GM11168 (cell line): ENCODE results near the gene SHROOM4.

Experiments
- in situ Hi-C: fragments of 300-500 bp; cut with MboI; formaldehyde crosslinking; loops from one replicate; pipeline ENCODE4 v1.12.0; 2022; ENCODE audit warnings: low sequenced_read_pairs; ENCODE audit not compliant: unreplicated experiment

SHROOM4 gene, protein sequence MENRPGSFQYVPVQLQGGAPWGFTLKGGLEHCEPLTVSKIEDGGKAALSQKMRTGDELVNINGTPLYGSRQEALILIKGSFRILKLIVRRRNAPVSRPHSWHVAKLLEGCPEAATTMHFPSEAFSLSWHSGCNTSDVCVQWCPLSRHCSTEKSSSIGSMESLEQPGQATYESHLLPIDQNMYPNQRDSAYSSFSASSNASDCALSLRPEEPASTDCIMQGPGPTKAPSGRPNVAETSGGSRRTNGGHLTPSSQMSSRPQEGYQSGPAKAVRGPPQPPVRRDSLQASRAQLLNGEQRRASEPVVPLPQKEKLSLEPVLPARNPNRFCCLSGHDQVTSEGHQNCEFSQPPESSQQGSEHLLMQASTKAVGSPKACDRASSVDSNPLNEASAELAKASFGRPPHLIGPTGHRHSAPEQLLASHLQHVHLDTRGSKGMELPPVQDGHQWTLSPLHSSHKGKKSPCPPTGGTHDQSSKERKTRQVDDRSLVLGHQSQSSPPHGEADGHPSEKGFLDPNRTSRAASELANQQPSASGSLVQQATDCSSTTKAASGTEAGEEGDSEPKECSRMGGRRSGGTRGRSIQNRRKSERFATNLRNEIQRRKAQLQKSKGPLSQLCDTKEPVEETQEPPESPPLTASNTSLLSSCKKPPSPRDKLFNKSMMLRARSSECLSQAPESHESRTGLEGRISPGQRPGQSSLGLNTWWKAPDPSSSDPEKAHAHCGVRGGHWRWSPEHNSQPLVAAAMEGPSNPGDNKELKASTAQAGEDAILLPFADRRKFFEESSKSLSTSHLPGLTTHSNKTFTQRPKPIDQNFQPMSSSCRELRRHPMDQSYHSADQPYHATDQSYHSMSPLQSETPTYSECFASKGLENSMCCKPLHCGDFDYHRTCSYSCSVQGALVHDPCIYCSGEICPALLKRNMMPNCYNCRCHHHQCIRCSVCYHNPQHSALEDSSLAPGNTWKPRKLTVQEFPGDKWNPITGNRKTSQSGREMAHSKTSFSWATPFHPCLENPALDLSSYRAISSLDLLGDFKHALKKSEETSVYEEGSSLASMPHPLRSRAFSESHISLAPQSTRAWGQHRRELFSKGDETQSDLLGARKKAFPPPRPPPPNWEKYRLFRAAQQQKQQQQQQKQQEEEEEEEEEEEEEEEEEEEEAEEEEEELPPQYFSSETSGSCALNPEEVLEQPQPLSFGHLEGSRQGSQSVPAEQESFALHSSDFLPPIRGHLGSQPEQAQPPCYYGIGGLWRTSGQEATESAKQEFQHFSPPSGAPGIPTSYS (N-terminal part only)

DNA sequence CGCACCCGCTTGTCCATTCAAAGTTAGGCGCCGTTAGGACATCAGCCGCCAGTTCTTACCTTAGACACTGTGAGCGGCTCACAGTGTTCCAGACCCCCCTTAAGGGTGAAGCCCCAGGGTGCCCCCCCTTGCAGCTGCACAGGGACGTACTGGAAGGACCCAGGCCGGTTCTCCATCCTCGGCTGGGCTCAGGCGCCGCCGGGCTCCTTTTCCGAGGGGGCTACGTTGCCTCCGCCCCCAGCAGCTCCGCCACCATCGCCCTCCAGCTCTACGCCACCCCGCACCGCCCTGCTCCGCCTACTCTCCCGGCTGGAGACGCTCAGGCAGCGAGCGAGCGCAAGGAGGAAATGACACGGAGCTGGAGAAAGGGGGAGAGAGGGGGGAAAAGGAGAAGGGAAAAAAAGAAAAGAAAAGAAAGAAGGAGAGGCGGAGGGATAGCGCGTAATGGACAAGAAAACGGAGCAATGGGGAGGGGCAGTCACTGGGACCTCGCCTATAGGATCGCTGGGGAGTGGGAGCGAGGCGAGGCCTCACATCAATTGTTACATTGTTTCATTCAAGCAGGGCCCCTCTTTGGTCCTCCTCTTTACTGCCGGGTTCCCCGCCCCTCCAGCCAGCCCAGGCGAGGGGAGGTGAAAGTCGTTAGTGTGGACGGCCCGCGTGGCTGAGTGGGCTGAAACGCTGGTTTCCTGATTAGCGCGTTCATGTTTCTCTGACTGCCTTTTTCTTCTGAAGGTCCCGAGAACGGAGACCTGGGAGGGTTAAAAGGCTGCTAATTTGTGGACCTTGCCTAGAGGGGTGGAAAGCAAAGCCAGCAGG, at the start of gene SHROOM4:
Gene SHROOM4, minus strand, starts transcription at position 352 of the 819 bp plus-strand sequence. Its CDS starts 176 bp downstream, at position 176.
- in situ Hi-C loops = no loop called here

DNA sequence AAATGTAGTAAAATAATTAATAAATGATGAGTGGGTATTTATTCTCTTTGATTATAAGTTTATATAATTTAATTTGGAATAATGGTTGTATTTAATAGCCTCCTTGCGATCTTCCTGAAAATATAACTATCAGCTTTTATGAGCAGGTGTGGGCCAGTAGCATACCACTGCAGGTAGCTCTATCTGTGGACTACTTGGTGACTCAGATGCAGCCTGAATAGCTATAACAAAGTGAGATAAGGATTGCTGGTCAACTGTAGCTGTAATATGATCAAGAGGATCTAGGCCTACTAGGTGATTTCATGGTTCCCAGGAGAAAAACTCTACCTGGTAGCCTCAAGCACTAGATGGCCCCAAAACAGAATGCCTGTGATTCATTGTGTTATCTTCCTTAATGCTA, 49.5 kb upstream of the SHROOM4 start:
- in situ Hi-C loops = no loop called here

DNA sequence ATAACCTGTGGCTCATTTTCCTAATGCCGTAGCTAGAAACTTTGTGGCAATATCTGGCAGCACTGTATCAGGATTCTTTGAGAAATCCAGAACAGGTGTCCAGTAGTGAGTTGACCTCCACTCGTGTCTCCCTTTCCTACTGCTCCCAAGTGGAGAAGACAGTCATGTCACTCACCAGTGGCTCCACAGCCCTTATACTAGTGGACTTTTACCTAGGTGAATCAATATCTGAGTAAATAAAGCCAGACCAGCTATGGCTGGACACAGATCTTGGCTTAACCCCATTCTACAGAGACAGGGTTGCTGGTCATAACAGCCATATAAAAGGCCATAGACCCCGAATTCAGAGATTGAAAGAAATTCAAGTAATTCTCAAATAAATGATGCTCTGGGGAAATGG, 46.5 kb upstream of the SHROOM4 start:
- in situ Hi-C loops = no loop called here

DNA sequence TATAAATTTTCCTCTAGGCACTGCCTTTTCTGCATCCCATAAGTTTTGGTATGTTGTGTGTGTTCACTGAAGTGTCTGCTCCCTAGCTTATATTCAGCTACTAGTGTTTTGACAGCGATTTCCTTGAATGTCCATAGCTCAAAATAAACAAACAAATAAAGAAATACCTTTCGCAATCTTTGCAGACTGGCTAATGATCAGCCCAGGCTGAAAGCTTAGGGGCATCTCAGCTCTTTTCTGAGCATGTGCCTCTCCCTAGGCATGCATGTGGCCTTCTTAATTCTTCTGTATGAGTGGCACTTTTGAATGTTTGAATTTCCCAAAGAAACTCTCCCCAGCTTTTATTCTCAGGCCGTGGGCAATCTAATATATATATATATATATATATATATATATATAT, 44.6 kb upstream of the SHROOM4 start:
- in situ Hi-C loops = no loop called here

DNA sequence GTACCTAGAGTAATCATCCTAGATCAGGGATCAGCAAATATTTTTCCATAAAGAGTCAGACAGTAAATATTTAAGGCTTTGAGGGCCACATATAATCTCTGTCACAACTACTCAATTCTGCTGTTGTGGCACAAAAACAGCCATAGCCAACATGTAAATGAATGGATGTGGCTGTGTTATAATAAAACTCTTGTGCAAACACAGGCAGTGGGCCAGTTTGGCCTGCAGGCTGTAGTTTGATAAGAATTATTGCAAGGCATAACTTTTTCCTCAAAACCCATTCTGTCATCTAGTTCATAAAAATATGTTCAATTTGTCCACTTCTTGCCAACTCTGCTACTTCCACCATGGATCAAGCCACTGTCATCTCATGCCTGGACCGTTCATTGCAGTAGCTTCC, 39.4 kb upstream of the SHROOM4 start:
- in situ Hi-C loops = no loop called here

DNA sequence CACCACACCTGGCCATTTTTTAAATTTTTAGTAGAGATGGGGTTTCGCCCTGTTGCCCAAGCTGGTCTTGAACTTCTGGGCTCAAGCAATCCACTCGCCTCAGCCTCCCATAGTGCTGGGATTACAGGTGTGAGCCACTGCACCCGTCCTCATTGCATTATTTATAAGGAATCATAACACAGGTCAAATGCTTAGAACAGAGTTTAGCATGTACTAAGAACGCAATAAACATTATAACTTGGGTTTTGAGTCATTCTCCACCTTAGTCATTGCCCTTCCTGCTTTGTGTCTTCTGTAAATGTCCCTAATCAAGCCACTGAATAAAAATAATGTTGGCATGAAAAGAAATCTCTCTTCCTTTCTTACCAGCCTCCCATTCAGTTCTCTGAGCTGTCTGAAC, 38.5 kb upstream of the SHROOM4 start:
- in situ Hi-C loops = no loop called here

DNA sequence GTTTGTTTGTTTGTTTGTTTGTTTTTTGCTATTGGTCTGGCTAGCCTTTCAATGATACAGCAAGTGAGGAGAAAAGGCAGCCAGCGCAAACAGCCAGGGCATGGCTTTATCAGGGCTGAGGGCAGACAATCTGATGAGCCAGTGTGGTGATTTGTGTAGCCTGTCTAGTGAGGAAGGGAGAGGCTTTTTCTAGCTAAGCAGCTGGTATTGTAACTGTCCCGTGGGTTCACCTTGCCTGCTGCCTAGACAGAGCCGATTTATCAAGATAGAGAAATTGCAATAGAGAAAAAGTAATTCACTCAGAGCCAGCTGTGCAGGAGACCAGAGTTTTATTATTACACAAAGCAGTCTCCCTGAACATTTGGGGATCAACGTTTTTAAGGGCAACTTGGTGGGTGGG, 28.2 kb upstream of the SHROOM4 start:
- in situ Hi-C loops = no loop called here

DNA sequence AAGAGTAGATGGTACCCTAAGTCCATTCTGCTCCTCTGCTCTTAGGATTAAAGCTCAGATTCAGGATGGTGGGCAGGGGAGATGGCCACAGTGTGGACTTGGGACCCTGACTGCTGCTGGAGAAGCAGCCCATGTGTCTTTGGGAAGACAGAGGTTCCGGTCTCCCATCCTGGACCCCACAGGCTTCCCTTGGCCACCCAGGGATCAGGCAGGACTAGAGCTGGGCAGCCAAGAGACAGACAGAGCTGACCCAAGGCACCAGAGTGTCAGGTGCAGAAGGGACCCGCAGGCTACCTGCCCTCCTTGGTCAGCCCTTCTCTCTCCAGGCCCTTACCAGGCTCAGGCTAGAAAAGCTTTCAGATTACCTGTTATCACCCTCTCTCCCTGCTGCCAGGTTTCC, 25.7 kb upstream of the SHROOM4 start:
- in situ Hi-C loops = no loop called here

DNA sequence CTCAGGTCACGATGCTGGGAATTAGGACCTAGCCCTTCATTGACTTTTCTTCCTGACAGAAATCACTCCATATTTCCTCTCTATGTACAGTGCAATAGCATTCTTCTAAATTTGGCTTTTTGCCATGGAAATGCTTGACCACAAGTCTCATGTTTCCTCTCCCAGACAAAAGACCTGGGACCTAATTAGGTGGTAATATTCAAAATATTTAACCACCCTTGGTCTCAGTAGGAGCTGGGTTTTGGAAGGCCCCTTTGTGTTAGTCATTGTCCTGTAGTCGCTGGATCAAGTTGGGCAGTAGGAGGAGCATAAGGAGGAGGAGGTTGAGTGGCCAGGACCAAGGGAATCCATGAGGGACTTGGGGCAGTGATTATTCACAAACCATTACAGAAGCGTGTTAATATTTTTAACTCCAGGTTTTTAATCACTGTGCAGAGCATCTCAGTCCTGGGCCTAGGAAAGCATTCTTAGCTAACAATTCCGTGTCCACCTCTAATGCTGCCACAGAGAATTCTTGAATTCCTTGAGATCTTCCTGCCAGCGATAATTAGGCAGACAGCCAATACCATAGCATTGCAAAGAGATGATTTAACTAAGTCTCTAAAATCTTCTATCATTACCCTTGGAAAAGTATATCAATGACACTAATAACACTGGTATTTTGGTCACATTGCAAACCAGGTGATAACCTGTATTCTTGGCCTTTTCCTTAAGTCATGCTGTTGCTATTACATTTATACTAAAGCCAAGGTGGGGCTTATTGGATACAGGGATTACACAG, 25.0 kb upstream of the SHROOM4 start:
- in situ Hi-C loops = no loop called here

DNA sequence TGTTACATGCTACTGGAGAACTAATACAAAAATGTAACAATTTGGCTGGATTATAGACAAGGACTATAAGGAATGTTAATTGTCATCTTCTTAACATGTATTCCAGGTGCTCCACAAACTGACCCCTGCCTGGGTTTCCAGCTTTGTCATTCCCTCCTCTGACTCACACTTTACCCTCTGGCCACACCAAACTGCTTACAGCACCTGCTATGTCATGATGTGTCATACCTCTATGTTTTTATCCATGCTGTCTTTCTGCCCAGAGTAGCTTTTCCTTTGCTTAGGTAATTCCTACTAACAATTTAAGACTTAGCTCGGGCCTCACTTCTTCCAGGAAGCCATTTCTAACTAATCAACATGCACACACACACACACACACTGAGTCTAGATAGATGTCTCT, 14.0 kb upstream of the SHROOM4 start:
- in situ Hi-C loops = no loop called here

DNA sequence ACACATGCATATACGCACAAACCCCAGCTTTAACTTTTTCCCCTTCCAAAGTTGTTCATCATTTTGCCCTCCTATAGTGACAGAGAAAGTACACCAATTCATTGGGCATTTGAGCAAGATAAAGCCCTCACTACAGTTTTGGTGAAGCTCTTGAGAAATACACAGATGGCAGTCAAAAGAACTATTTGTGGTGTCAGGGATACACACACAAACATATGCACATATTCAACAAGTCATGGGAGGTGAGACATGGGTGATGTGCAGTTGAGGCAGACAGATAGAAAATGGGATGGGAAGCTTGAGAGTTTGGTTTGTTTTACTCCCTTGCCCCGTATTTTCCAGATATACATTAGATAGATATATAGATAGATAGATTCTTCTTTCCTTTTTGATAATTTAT, 11.8 kb upstream of the SHROOM4 start:
- in situ Hi-C loops = no loop called here

DNA sequence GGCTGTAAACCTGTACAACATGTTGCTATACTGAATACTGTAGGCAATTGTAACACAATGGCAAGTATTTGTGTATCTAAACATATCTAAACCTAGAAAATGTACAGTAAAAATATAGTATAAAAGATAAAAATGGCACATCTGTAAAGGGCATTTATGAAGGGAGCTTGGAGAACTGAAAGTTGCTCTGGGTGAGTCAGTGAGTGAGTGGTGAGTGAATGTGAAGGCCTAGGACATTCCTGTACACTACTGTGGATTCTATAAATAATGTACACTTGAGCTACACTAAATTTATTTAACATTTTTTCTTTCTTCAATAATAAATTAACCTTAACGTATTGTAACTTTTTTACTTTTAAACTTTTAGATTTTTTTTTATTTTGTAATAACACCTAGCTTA, 5.0 kb upstream of the SHROOM4 start:
- in situ Hi-C loops = no loop called here

DNA sequence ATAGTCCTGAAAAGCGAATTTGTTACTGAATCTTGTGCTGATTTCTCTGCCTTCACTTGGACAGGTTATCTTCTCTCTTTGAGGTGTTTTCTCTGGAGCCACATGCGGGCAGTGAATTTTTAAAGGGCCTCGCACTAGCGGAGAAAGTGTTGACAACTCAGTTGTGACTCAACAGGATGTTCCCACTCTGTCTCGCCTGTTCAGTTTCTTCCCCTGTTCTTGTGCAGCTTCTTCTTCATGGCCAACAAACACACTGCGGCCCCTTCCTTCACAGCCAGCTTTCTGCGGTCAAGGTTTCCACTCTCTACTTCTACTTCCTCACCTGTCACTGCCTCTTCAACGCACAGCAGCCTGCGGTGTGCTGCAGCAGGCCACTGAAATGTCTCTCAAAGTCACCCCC, 1.1 kb upstream of the SHROOM4 start:
- in situ Hi-C loops = no loop called here

DNA sequence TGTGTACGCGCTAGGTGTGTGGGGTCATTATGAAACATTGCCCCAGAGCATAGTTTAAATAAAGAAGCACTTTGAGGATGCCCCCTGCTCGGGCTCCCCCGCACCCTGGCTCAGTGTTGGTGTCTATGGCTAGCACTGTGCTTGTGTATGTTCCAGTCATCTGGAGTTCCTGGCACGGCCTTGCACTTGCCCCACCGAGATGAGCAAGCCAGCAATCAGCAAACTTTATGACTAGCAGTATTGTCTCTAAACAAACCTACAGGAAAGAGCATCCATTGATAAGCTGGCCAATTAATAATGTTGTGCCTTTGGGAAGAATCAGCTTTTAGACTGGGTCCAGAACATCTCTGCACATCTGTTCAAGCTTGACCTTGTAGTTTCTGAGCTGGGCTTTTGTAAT, 707 bp upstream of the SHROOM4 start:
- in situ Hi-C loops = no loop called here

DNA sequence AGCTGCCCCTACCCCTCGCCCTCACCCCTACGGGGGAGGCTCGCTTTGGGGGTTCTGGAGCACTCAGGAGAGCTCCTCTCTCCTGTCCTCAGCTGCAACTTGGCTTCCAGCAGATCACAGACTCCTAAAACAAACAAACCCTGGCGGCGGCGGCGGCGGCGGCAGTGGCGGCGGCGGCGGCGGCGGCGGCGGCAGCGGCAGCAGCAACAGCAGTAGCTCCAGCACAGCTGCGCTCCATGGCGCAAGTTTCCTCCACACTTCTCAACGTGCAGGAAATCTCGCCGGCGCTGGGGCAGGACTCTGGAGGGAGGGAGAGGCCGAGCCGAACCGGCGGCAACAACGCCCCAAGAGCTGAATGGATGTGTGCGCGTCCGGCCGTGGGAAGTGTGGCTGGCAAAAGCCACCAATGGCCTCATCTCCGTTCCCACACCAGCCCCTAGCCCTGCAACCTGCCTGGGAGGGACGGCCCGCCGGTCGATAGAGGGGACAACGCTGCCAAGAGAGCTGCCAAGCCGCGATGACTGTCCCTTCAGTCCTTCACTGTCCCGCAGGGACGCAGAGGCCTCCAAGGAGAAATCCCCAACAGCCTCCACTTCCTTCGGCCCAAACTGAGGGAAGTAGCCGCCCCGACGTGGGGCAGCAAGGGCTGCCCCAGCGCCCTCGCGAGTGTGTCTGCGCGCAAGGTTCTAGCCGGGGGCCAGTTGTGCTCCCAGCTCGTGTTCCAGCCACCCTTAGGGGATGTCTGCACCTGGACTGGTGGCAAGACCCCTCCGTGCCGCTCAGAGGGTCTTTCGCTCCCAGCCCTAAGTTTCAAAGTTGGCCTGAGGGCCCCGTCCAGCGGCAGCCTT, 775 bp downstream of the SHROOM4 start:
- in situ Hi-C loops = no loop called here

DNA sequence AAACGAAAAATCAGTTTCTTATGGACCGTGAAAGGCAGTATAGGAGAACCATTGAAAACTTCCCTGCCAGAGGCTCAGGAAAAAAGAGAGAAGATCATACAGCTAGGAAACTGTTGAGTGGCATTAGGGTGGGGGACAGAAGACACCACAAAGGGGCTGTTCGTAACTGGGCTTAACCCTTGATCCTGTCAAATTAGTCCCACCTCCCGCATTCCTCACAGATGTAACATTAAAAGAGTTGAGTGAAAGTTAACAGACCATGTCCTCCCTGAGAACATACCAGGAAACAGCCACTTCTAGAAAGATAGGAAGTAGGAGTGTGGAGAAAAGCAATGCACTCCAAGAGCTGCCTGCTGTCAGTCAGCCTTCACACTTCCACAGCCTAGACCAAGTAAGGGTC, 8.7 kb downstream of the SHROOM4 start:
- in situ Hi-C loops = no loop called here

DNA sequence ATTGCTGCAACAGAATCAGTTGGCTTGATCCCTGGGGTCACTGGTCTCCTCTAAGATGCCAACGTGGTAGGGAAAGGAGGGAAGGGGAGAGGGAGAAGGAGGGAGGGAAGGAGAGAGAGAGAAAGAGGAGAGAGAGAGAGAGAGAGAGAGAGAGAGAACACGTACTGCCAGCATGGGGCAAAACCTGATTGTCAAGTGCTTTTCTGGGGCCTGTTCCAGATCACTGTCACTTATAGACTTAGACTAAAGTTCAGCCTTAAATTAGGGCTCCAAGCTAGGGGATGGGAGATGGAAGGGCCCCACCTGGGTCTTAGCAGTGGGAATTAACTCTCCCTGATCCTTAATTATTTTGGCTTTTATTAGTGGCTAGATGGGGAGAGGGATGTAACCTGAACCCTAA, 12.9 kb downstream of the SHROOM4 start:
- in situ Hi-C loops = no loop called here

DNA sequence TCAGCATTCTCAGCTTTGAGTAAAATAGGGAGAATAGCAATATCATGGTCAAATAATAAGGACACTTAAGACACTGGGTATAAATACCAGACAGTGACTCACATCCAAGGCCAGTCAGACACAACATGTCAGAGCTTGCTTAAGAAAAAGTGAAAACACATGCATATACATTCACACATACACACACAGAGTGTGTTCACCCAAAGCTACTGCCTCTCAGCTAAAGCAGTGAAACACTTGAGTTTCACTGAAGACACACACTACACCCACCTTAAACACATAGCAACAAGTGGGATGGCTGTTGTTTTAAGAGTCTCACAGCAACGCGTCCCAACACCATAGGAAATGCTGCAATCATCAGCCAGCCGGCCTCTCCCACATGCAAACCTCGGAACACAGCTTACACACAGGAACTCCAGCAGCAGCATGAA, 14.4 kb downstream of the SHROOM4 start:
- in situ Hi-C loops = no loop called here
